ENCODE results near the gene RNF186. TPM values are rescaled to one million over a fixed set of nuclear protein-coding genes. Genes with fewer than 3 reads are reported as not detected.
"Not testable (repeated sequence)": the region's sequence is repeated elsewhere in the genome, so short reads cannot be mapped to it uniquely, and the experiment has no call there.

The RNF186 gene
- total RNA-seq, 1 donor from 2014 or later = not detected

DNA sequence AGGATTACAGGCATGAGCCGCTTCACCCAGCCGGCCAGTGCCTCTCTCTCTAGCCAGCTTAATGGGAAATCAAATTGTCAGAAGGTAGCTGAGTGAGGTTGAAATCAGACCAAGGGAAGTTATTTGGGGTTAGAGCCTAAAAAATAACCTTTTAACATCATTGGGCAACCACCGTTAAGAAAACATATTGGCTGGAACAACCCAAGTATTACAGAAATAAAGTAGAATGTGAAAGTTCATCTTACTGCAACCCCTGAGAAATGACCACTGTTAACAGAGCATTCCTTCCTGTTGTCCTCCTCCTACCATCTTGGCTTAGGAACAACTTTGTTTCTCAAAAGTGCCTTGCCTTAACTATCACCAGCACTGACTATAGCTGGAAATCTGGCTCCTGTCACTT, 3.2 kb upstream of the RNF186 start:
- TF ChIP-seq, protein P1, sequence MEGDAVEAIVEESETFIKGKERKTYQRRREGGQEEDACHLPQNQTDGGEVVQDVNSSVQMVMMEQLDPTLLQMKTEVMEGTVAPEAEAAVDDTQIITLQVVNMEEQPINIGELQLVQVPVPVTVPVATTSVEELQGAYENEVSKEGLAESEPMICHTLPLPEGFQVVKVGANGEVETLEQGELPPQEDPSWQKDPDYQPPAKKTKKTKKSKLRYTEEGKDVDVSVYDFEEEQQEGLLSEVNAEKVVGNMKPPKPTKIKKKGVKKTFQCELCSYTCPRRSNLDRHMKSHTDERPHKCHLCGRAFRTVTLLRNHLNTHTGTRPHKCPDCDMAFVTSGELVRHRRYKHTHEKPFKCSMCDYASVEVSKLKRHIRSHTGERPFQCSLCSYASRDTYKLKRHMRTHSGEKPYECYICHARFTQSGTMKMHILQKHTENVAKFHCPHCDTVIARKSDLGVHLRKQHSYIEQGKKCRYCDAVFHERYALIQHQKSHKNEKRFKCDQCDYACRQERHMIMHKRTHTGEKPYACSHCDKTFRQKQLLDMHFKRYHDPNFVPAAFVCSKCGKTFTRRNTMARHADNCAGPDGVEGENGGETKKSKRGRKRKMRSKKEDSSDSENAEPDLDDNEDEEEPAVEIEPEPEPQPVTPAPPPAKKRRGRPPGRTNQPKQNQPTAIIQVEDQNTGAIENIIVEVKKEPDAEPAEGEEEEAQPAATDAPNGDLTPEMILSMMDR (IDR thresholded peaks at IDR 0.05; ENCODE audit: partially characterized antibody, unreplicated experiment) = no peak
- H3K4me3 Mint-ChIP-seq (ENCODE audit: unreplicated experiment) = no peak overlapping the region
- H3K27ac Mint-ChIP-seq (ENCODE audit: unreplicated experiment) = no peak overlapping the region
- H3K27me3 Mint-ChIP-seq (ENCODE audit: unreplicated experiment) = peaks cover 4% of the 10 kb centered on the region
- no peaks in the 10 kb centered on the region for H3K36me3 Mint-ChIP-seq (ENCODE audit: unreplicated experiment)
- no peak for DNase-seq
- peaks cover 2% of the 10 kb centered on the region for H3K4me1 Mint-ChIP-seq (ENCODE audit: low read depth, unreplicated experiment)
- peaks cover 7% of the 10 kb centered on the region for H3K9me3 Mint-ChIP-seq (ENCODE audit: unreplicated experiment)

DNA sequence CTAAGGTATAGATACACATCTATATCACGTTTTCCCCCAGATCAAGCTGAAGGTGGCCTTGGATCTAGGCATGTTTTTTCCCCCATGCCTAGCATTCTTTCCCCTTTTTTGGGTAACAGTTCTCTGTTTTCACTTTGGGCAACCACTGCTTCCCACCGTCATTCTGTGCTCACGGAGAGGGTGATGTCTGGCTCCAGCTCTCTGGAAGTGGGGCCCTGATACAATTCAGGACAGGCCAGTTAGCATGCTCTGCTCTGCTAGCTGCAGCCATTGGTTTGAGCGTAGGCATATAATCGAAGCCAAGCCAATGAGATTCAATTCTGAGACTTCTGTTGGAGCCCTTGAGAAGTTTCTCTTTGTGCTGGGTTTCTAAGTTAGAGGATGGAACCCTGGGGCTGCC, 2.1 kb upstream of the RNF186 start:
- Mint-ChIP-seq H3K27ac (ENCODE audit: unreplicated experiment) (no peak overlapping the region), H3K4me3 (ENCODE audit: unreplicated experiment) (no peak overlapping the region), H3K4me1 (ENCODE audit: low read depth, unreplicated experiment) (peaks cover 2% of the 10 kb centered on the region), H3K36me3 (ENCODE audit: unreplicated experiment) (no peaks in the 10 kb centered on the region), H3K9me3 (ENCODE audit: unreplicated experiment) (peaks cover 7% of the 10 kb centered on the region), H3K27me3 (ENCODE audit: unreplicated experiment) (peaks cover 4% of the 10 kb centered on the region)
- DNase-seq = no peak
- TF ChIP-seq, protein P1 (IDR thresholded peaks at IDR 0.05; ENCODE audit: partially characterized antibody, unreplicated experiment) = no peak

DNA sequence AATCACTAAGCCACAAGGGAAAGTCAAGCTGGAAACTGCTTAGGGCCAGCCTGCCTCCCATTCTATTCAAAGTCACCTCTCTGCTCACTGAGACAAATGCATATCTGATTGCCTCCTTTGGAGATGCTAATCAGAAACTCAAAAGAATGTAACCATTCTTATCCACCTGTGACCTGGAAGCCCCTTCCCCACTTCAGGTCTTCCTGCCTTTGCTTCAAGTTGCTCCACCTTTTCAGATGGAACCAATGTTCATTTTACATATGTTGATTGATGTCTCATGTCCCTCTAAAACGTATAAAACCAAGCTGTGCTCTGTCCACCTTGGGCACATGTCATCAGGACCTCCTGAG, 1.6 kb upstream of the RNF186 start:
- DNase-seq; H3K4me3 Mint-ChIP-seq (ENCODE audit: unreplicated experiment); H3K9me3 Mint-ChIP-seq (ENCODE audit: unreplicated experiment); H3K36me3 Mint-ChIP-seq (ENCODE audit: unreplicated experiment); H3K27me3 Mint-ChIP-seq (ENCODE audit: unreplicated experiment); H3K4me1 Mint-ChIP-seq (ENCODE audit: low read depth, unreplicated experiment); H3K27ac Mint-ChIP-seq (ENCODE audit: unreplicated experiment): not testable (repeated sequence)

DNA sequence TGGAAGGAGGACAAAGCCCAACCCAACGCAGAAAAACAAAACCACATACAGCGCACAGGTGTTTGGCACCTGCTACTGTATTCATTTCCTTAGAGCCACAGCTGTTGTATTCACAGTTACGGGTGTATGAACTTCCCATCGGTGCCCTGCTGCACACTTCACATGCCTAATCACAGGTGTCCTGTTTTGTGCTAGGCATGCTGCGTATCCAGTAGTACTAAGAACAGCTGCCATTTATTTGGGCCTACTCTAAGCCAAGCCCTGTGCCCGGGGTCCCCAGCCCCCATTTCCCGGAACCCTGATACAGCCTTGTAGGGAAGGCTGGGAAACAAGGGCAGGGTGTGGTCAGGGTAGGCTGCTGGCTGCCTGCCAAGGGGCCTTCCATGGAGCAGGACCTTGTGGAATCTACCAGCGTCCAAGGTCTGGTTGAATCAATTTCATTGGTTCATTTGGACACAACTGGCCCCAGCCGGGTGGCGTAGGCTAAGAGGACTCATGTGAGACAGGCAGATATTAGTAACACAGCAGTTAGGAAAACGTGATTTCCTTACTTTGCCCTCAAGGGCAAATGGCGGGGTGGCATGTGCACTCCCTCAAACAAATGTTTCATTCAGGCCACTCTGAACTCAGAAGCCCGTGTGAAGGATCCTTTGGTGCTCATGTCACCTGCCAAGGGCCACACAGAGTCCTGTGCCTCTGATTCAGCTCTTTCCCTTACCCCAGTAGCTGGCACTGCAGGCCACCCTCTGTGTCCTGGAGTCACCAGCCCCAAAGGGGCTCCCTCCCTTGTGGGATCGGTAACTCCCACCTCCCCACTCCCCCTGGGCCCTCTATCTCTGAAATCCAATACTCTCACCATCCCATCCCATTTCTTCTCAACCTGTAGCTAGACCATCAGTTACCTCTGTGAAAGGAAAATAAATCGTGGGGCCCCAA, 986 bp upstream of the RNF186 start:
- H3K4me3 Mint-ChIP-seq (ENCODE audit: unreplicated experiment) = no peak overlapping the region
- no peak overlapping the region for H3K27ac Mint-ChIP-seq (ENCODE audit: unreplicated experiment)
- no peak for DNase-seq
- peaks cover 2% of the 10 kb centered on the region for H3K4me1 Mint-ChIP-seq (ENCODE audit: low read depth, unreplicated experiment)
- H3K27me3 Mint-ChIP-seq (ENCODE audit: unreplicated experiment) = peaks cover 4% of the 10 kb centered on the region
- TF ChIP-seq, protein P1 (IDR thresholded peaks at IDR 0.05; ENCODE audit: partially characterized antibody, unreplicated experiment) = no peak
- H3K9me3 Mint-ChIP-seq (ENCODE audit: unreplicated experiment) = peaks cover 9% of the 10 kb centered on the region
- no peaks in the 10 kb centered on the region for H3K36me3 Mint-ChIP-seq (ENCODE audit: unreplicated experiment)

DNA sequence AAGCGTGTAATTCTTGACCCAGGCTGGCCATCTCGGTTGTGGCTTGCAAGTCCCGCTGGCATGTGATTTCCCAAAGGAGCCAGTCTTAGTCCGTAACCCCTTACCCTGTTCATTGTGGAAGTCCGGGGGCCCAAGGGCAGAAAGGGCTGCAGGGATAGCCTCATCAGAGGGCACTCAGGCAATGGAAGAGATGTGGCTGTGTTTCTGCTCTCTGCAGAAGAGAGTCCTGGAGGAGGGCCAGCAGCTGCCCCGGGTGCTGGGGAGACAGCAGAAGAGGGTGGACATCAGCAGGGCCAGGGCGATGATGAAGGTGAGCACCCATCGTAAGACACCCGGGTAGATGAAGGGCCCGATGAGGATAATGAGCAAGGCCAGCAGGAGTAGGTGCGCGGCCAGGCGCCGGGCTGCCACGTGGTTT, 830 bp downstream of the RNF186 start:
- Mint-ChIP-seq H3K27me3 (ENCODE audit: unreplicated experiment) (peaks cover 4% of the 10 kb centered on the region), H3K9me3 (ENCODE audit: unreplicated experiment) (peaks cover 9% of the 10 kb centered on the region), H3K4me1 (ENCODE audit: low read depth, unreplicated experiment) (peaks cover 2% of the 10 kb centered on the region), H3K4me3 (ENCODE audit: unreplicated experiment) (no peak overlapping the region), H3K27ac (ENCODE audit: unreplicated experiment) (no peak overlapping the region), H3K36me3 (ENCODE audit: unreplicated experiment) (no peaks in the 10 kb centered on the region)
- TF ChIP-seq, protein P1 (IDR thresholded peaks at IDR 0.05; ENCODE audit: partially characterized antibody, unreplicated experiment) = no peak
- DNase-seq = no peak
